AG04449 (cell line): ENCODE measurements around the gene TTC3.

Experiments used
- CTCF ChIA-PET: fragments of 350-600 bp; formaldehyde crosslinking; extraction: SDS; loops from one replicate; lab custom pipeline; 2021; ENCODE audit warnings: antibody characterized with exemption; lab: Yijun Ruan, JAX
- POLR2A ChIA-PET: fragments of 400-600, 350-600 bp; formaldehyde crosslinking; extraction: SDS; loops from one replicate; lab custom pipeline; 2020; ENCODE audit warnings: antibody characterized with exemption, inconsistent platforms; lab: Yijun Ruan, JAX
- DNase-seq: peaks from one replicate; pipeline ENCODE4 v3.0.0-alpha.2; 2010; ENCODE audit warnings: low read depth, low spot score
- H3K4me3 ChIP-seq: 2 replicates; pipeline ENCODE4 v1.5.1; 2011; ENCODE audit warnings: low read depth, mild to moderate bottlenecking, control low read depth, low read length
- CTCF ChIP-seq: IDR thresholded peaks from one replicate; pipeline ENCODE4 v1.5.1; 2011; ENCODE audit warnings: mild to moderate bottlenecking, moderate library complexity, low read length, control low read depth, inconsistent platforms; ENCODE audit not compliant: insufficient read depth; ENCODE audit errors: missing control alignments

Gene TTC3

DNA sequence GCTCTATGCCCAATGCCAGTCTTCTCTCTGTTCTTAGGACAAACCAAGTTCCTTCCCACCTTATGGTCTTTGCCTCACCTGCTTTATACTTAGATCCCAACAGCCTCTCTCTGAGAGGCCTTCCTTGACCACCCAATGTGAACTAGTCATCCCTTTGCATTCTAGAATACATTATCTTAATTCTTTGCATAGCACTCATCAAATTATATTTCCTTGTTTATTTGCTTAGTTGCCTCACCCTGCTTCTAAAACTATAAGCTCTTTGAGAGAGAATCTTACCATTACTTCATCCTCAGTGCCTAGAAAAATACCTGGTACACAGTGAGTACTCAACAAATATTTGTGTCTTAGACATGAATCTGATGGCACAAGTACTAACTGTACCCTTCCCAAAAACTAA lies 8.2 kb upstream of the TTC3 start:
- no peak for DNase-seq
- POLR2A ChIA-PET: no interaction called here
- no peak for TF ChIP-seq CTCF
- no peak overlapping the region for H3K4me3 ChIP-seq
- CTCF ChIA-PET: no interaction called here

DNA sequence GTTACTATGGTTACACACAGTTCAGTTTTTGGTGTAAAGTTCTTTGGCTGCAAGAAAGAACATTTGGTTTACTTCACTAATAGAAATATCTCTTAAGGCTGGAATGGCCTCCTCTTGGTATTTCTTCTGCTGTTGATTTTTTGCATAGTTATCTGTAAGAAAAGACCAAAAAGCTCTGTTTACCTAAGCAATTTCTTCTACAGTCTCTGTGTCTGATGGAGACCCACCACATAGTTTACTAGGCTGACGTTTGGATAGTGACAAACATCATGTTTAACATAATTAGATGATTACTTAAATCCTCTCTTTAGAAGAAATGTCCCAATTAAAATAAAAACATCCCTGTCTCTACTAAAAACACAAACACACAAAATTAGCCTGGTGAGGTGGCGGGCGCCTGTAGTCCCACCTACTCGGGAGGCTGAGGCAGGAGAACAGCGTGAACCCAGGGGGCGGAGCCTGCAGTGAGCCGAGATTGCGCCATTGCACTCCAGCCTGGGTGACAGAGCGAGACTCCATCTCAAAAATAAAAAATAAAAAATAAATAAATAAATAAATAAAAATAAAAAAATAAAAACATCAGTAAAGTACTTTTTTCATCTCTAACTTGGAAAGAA lies 7.4 kb upstream of the TTC3 start:
- DNase-seq: no peak
- TF ChIP-seq CTCF: no peak
- ChIA-PET CTCF (no interaction called here), POLR2A (no interaction called here)
- H3K4me3 ChIP-seq: no peak overlapping the region

- no peak for DNase-seq
- H3K4me3 ChIP-seq: peak overlapping the region; percentile 71
- no peak for TF ChIP-seq CTCF
- ChIA-PET CTCF (interaction anchor here (0.6 to 2.8 kb wide), 5 partner anchors 8 to 82 kb away, joined by 3 to 7 read pairs (median 4); no protein-coding TSS in a partner anchor), POLR2A (interaction anchor here (1.1 kb wide), 1 partner anchor 11 kb away, joined by 3 read pairs; no protein-coding TSS in a partner anchor)
Measured at GRCh38 chr21:37071561-37072273, 1.3 kb upstream of the TTC3 start.

DNA sequence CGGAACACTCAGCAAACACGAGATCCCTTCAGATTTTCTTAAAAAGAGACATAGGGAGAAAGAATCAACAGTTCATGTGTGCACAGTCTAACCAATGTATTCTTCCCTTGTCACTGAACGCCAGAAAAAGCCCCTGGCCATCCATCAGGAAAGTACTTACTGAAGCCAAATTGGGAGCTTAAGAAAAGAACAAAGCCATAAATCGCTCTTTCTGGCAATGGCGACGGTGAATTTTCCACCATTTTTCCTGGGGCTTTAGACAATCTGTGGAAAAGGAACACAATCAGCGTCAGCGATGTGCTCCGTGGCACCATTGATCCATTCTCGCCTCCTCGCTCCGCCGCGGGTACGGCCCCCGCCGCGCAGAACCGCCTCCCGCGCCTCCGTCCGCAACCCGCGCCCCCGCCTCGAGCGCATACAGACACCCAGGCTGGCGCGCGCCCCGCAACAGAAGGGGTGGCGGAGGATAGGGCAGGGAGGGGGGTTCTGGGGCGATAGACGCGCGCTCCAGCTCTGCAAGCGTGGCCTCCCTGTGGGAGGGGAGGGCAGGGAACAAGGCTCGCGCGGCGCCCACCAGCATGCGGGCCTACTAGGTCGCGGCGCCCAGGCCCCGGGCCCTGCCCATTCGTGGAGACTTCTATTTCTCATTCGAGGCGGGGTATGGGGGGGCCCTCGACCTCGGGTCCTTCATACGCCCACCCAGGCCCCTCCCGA lies 623 bp upstream of the TTC3 start:
- no peak for DNase-seq
- TF ChIP-seq CTCF: no peak
- ChIA-PET CTCF (interaction anchor here (1.0 to 2.8 kb wide), 2 partner anchors 14 to 82 kb away, joined by 4 to 7 read pairs; no protein-coding TSS in a partner anchor), POLR2A (interaction anchor here (1.1 kb wide), 1 partner anchor 12 kb away, joined by 3 read pairs; no protein-coding TSS in a partner anchor)
- H3K4me3 ChIP-seq: peak overlapping the region; percentile 71

DNA sequence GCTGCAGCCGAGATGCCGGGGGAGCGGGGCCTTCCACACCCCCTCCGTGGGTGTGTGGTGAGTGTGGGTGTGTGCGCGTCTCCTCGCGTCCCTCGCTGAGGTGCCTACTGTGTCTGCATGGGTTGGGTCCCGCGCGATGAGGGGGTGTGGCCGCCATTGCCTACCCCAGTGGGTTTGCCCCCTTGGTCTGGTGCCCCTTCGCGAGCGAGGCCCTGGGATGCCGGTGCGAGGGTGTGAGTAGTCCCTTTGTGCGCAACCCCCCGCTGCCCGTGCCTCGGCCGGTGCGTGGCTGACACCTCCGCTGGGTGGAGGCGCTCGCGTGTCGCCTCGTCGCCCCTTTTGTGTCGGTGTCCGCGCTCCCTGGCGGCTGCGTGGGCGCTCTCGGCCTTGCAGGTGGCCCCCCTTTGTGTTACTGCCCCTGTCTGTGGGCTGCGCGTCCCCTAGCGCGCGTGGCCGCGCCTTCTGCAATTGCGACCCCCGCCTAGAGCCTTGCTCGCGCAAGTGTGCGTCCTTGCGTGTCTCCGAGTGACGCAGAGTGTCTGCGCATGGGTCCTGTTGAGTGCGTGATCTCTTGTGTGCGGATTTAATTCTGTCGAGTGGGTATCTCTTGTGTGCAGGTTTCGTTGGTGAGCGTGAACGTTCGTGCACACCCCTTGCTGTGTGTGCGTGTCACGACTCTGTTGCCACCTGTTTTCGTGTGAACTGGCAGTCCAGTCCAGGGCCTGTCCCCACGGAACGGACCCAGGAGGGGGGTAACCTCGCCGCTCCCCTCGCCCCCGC lies 553 bp downstream of the TTC3 start:
- H3K4me3 ChIP-seq: peak overlapping the region; percentile 96
- CTCF ChIA-PET: interaction anchor here (1.5 kb wide), 1 partner anchor 95 kb away, joined by 5 read pairs; no protein-coding TSS in a partner anchor
- peak; percentile 12 for TF ChIP-seq CTCF
- no peak for DNase-seq
- POLR2A ChIA-PET: no interaction called here
